Neural progenitor cell (in vitro differentiated cells): ENCODE data around the gene MOGAT1. TPM values are rescaled to one million over a fixed set of nuclear protein-coding genes. Genes with fewer than 3 reads are reported as not detected.
A peak's percentile ranks its signal among the peaks of the same experiment; 100 is the strongest.

Experiments
- DNase-seq: peaks from one replicate; pipeline ENCODE4 v3.0.0-alpha.2; 2016; ENCODE audit warnings: low spot score
- H2AFZ ChIP-seq: fragments of 200-600 bp; sonication (generic); replicated peaks from 2 replicates; pipeline ENCODE4 v1.6.1; 2016; ENCODE audit warnings: antibody characterized with exemption
- H3F3A ChIP-seq: fragments of 200-600 bp; sonication (generic); 2 replicates; pipeline ENCODE4 v1.6.1; 2016; ENCODE audit warnings: antibody characterized with exemption, low read depth
- H3K27ac ChIP-seq: fragments of 200-600 bp; sonication (generic); 2 replicates; pipeline ENCODE4 v1.5.1; 2016; ENCODE audit warnings: mild to moderate bottlenecking
- H3K27me3 ChIP-seq: fragments of 200-600 bp; sonication (generic); 2 replicates; pipeline ENCODE4 v1.6.1; 2016; ENCODE audit warnings: mild to moderate bottlenecking, moderate library complexity
- H3K36me3 ChIP-seq: fragments of 200-600 bp; sonication (generic); 2 replicates; pipeline ENCODE4 v1.5.1; 2016
- H3K4me1 ChIP-seq: fragments of 200-600 bp; sonication (generic); 2 replicates; pipeline ENCODE4 v1.6.1; 2016; ENCODE audit warnings: mixed run types
- H3K4me2 ChIP-seq: fragments of 200-600 bp; sonication (generic); 2 replicates; pipeline ENCODE4 v1.6.1; 2016
- H3K4me3 ChIP-seq: fragments of 200-600 bp; sonication (generic); 2 replicates; pipeline ENCODE4 v1.5.1; 2016
- H3K79me2 ChIP-seq: fragments of 200-600 bp; sonication (generic); 2 replicates; pipeline ENCODE4 v1.6.1; 2016; ENCODE audit warnings: low read depth
- H3K9ac ChIP-seq: fragments of 200-600 bp; sonication (generic); 2 replicates; pipeline ENCODE4 v1.6.1; 2016
- H3K9me3 ChIP-seq: fragments of 200-600 bp; sonication (generic); 2 replicates; pipeline ENCODE4 v1.5.1; 2016; ENCODE audit warnings: low read depth
- H4K20me1 ChIP-seq: fragments of 200-600 bp; sonication (generic); 2 replicates; pipeline ENCODE4 v1.6.1; 2016; ENCODE audit warnings: low read depth
- H3K27ac Mint-ChIP-seq: 3 replicates; pipeline ENCODE4 v1.8.0; 2021; ENCODE audit warnings: mixed read lengths
- H3K27me3 Mint-ChIP-seq: 2 replicates; pipeline ENCODE4 v1.8.0; 2022; ENCODE audit warnings: low read depth, mild to moderate bottlenecking, inconsistent platforms, moderate library complexity, mixed read lengths; ENCODE audit not compliant: insufficient read depth
- H3K36me3 Mint-ChIP-seq: 3 replicates; pipeline ENCODE4 v1.8.0; 2021; ENCODE audit warnings: mixed read lengths
- H3K4me1 Mint-ChIP-seq: 3 replicates; pipeline ENCODE4 v1.8.0; 2021; ENCODE audit warnings: mixed read lengths
- H3K4me3 Mint-ChIP-seq: 3 replicates; pipeline ENCODE4 v1.8.0; 2021; ENCODE audit warnings: mild to moderate bottlenecking, moderate library complexity, mixed read lengths
- H3K9me3 Mint-ChIP-seq: 3 replicates; pipeline ENCODE4 v1.8.0; 2020; ENCODE audit warnings: mixed read lengths
- CTCF ChIP-seq: fragments of 200-600 bp; sonication (generic); IDR thresholded peaks from 2 replicates; pipeline ENCODE4 v1.5.1; 2017; ENCODE audit warnings: antibody characterized with exemption, mild to moderate bottlenecking
- EZH2 ChIP-seq: fragments of 200-600 bp; sonication (generic); IDR thresholded peaks from 2 replicates; pipeline ENCODE4 v1.6.1; 2017; ENCODE audit warnings: antibody characterized with exemption, mild to moderate bottlenecking, moderate library complexity
- EZH2phosphoT487 ChIP-seq: fragments of 200-600 bp; sonication (generic); IDR thresholded peaks from 2 replicates; pipeline ENCODE4 v1.6.1; 2017; ENCODE audit warnings: antibody characterized with exemption
- total RNA-seq: library from RNA; depleted of rRNA; stranded (reverse); fragments of >200 nt; gene quantifications from 2 replicates; pipeline ENCODE4 v1.2.3, GENCODE V29; 2015; ENCODE audit warnings: low replicate concordance

The MOGAT1 gene
- total RNA-seq, 1 donor from 2014 or later = 2.0 TPM

GRCh38 chr2:222672068-222672401 is 577 bp downstream of the MOGAT1 start:
- H3K4me3 ChIP-seq = peak overlapping the region; percentile 56
- H3K9ac ChIP-seq = no peak overlapping the region
- peak overlapping the region; percentile 71 for H3K4me3 Mint-ChIP-seq
- H3K4me1 ChIP-seq = peaks cover 5% of the 10 kb centered on the region
- no peaks in the 10 kb centered on the region for H3K36me3 ChIP-seq
- H3K27ac ChIP-seq = no peak overlapping the region
- no peaks in the 10 kb centered on the region for H3K79me2 ChIP-seq
- H2AFZ ChIP-seq = peak overlapping the region; percentile 97
- no peak for TF ChIP-seq CTCF
- TF ChIP-seq EZH2 = no peak
- TF ChIP-seq EZH2phosphoT487 = no peak
- H3K9me3 ChIP-seq = no peaks in the 10 kb centered on the region
- peaks cover 59% of the 10 kb centered on the region for H3K27me3 ChIP-seq
- DNase-seq = no peak
- H3F3A ChIP-seq = peaks cover 6% of the 10 kb centered on the region
- H3K4me1 Mint-ChIP-seq = peaks cover 17% of the 10 kb centered on the region
- no peaks in the 10 kb centered on the region for H3K36me3 Mint-ChIP-seq
- peak overlapping the region; percentile 84 for H3K4me2 ChIP-seq
- H4K20me1 ChIP-seq = no peaks in the 10 kb centered on the region
- no peaks in the 10 kb centered on the region for H3K9me3 Mint-ChIP-seq
- peaks cover 25% of the 10 kb centered on the region for H3K27me3 Mint-ChIP-seq
- no peak overlapping the region for H3K27ac Mint-ChIP-seq

GRCh38 chr2:222673273-222673672 is 1.8 kb downstream of the MOGAT1 start:
- H4K20me1 ChIP-seq = no peaks in the 10 kb centered on the region
- no peak overlapping the region for H3K4me3 Mint-ChIP-seq
- no peak for TF ChIP-seq CTCF
- TF ChIP-seq EZH2 = no peak
- no peak for TF ChIP-seq EZH2phosphoT487
- peaks cover 9% of the 10 kb centered on the region for H3K4me1 Mint-ChIP-seq
- H3K4me2 ChIP-seq = no peak overlapping the region
- H3K9me3 Mint-ChIP-seq = no peaks in the 10 kb centered on the region
- no peak overlapping the region for H3K27ac Mint-ChIP-seq
- H3K4me1 ChIP-seq = peaks cover 5% of the 10 kb centered on the region
- H3K9ac ChIP-seq = no peak overlapping the region
- no peak for DNase-seq
- no peak overlapping the region for H3K4me3 ChIP-seq
- no peak overlapping the region for H3K27ac ChIP-seq
- no peaks in the 10 kb centered on the region for H3K36me3 Mint-ChIP-seq
- H3F3A ChIP-seq = peaks cover 6% of the 10 kb centered on the region
- H3K9me3 ChIP-seq = no peaks in the 10 kb centered on the region
- H3K27me3 Mint-ChIP-seq = peaks cover 27% of the 10 kb centered on the region
- H3K27me3 ChIP-seq = peaks cover 58% of the 10 kb centered on the region
- H2AFZ ChIP-seq = no peak overlapping the region
- no peaks in the 10 kb centered on the region for H3K79me2 ChIP-seq
- H3K36me3 ChIP-seq = no peaks in the 10 kb centered on the region

GRCh38 chr2:222673883-222674282 is 2.4 kb downstream of the MOGAT1 start:
- no peaks in the 10 kb centered on the region for H4K20me1 ChIP-seq
- Mint-ChIP-seq H3K9me3 (no peaks in the 10 kb centered on the region), H3K27ac (no peak overlapping the region), H3K4me1 (peaks cover 9% of the 10 kb centered on the region), H3K4me3 (no peak overlapping the region), H3K36me3 (no peaks in the 10 kb centered on the region), H3K27me3 (peaks cover 27% of the 10 kb centered on the region)
- H3K36me3 ChIP-seq = no peaks in the 10 kb centered on the region
- H3K4me3 ChIP-seq = no peak overlapping the region
- no peaks in the 10 kb centered on the region for H3K9me3 ChIP-seq
- DNase-seq = no peak
- no peak overlapping the region for H2AFZ ChIP-seq
- peaks cover 6% of the 10 kb centered on the region for H3F3A ChIP-seq
- H3K27me3 ChIP-seq = peaks cover 51% of the 10 kb centered on the region
- H3K4me2 ChIP-seq = no peak overlapping the region
- H3K4me1 ChIP-seq = peaks cover 5% of the 10 kb centered on the region
- no peak for TF ChIP-seq CTCF
- no peak for TF ChIP-seq EZH2phosphoT487
- no peak for TF ChIP-seq EZH2
- no peaks in the 10 kb centered on the region for H3K79me2 ChIP-seq
- H3K9ac ChIP-seq = no peak overlapping the region
- no peak overlapping the region for H3K27ac ChIP-seq
